ENCODE measurements around the gene LY6G6D. TPM values are rescaled to one million over a fixed set of nuclear protein-coding genes. Genes with fewer than 3 reads are reported as not detected.

The LY6G6D gene
- total and polyA plus RNA-seq, 12 donors, result not detected

- Histone ChIP-seq H3K4me1 (peaks cover 12 to 83% (median 59%) of the 10 kb centered on the region in 9 donors), H3K4me3 (peak overlapping the region in 8 of 10 donors; percentile 66 to 95 (median 78)), H3K27ac (peak overlapping the region; percentile 93 to 97 (median 94)), H3K9me3 (no peaks in the 10 kb centered on the region), H3K27me3 (no peaks in the 10 kb centered on the region), H3K36me3 (peaks cover 0 to 75% (median 46%) of the 10 kb centered on the region in 9 donors)
- intact Hi-C loops (cut with DNase I), result loop anchor here in 2 of 10 donors (10.0 kb wide), 2 partner anchors 64 to 104 kb away; partner anchors contain the start of gene VARS1 (in 1 of the 2)
- WGBS, 2 donors, result 89 to 95% methylated on average over 11 of the region's 11 CpGs
- ATAC-seq (no peak), DNase-seq (no peak)
- no peak for TF ChIP-seq CTCF (IDR thresholded peaks at IDR 0.05)
These were observed 15.5 kb downstream of the LY6G6D start for GRCh38 chr6:31730631-31731086.

- ATAC-seq (no peak), DNase-seq (no peak)
- no peak overlapping the region for H3K4me3 ChIP-seq
- no peaks in the 10 kb centered on the region for H3K27me3 ChIP-seq
- peak overlapping the region in 6 of 10 donors; percentile 15 to 97 (median 28) for H3K27ac ChIP-seq
- H3K9me3 ChIP-seq, result no peaks in the 10 kb centered on the region
- peaks cover 0 to 61% (median 35%) of the 10 kb centered on the region in 9 donors for H3K36me3 ChIP-seq
- TF ChIP-seq CTCF (IDR thresholded peaks at IDR 0.05), result no peak
- intact Hi-C loops (cut with DNase I), result loop anchor here in 2 of 10 donors (10.0 kb wide), 2 partner anchors 63 to 103 kb away; partner anchors contain the start of gene VARS1 (in 1 of the 2)
- 54% methylated on average over 3 of the region's 3 CpGs for WGBS, 2 donors
- H3K4me1 ChIP-seq, result peaks cover 16 to 75% (median 66%) of the 10 kb centered on the region in 9 donors
These were observed 16.9 kb downstream of the LY6G6D start for GRCh38 chr6:31732029-31732428.

- Histone ChIP-seq H3K4me1 (peaks cover 9 to 75% (median 68%) of the 10 kb centered on the region in 9 donors), H3K4me3 (peak overlapping the region in 4 of 10 donors; percentile 67 to 94 (median 83)), H3K36me3 (peaks cover 0 to 46% (median 29%) of the 10 kb centered on the region in 9 donors), H3K9me3 (no peaks in the 10 kb centered on the region), H3K27me3 (no peaks in the 10 kb centered on the region), H3K27ac (peak overlapping the region in 7 of 10 donors; percentile 87 to 98 (median 96))
- 79% methylated on average over 4 of the region's 4 CpGs for whole genome bisulfite sequencing, 2 donors
- no peak for TF ChIP-seq CTCF (IDR thresholded peaks at IDR 0.05)
- intact Hi-C loops (cut with DNase I), result loop anchor here in 2 of 10 donors (10.0 kb wide), 2 partner anchors 61 to 101 kb away; partner anchors contain the start of gene VARS1 (in 1 of the 2)
- ATAC-seq (no peak), DNase-seq (no peak)
These were observed 18.6 kb downstream of the LY6G6D start for GRCh38 chr6:31733734-31734133.

GRCh38 chr6:31734247-31734820 is 19.2 kb downstream of the LY6G6D start:
- peaks cover 7 to 77% (median 67%) of the 10 kb centered on the region in 9 donors for H3K4me1 ChIP-seq
- no peaks in the 10 kb centered on the region for H3K27me3 ChIP-seq
- intact Hi-C loops (cut with DNase I), result loop anchor here in 2 of 10 donors (10.0 kb wide), 2 partner anchors 60 to 100 kb away; partner anchors contain the start of gene VARS1 (in 1 of the 2)
- WGBS, 2 donors, result 8 to 30% methylated on average over 2 of the region's 2 CpGs
- H3K27ac ChIP-seq, result peak overlapping the region; percentile 48 to 98 (median 94)
- no peaks in the 10 kb centered on the region for H3K9me3 ChIP-seq
- DNase-seq (no peak), ATAC-seq (no peak)
- H3K36me3 ChIP-seq, result peaks cover 0 to 46% (median 29%) of the 10 kb centered on the region in 9 donors
- no peak for TF ChIP-seq CTCF (IDR thresholded peaks at IDR 0.05)
- peak overlapping the region; percentile 47 to 94 (median 67) for H3K4me3 ChIP-seq

Measured in heart right ventricle (tissue), 16 donors.